ENCODE data around the gene BLNK.
"Not testable (repeated sequence)": the region's sequence is repeated elsewhere in the genome, so short reads cannot be mapped to it uniquely, and the experiment has no call there.

BLNK gene

DNA sequence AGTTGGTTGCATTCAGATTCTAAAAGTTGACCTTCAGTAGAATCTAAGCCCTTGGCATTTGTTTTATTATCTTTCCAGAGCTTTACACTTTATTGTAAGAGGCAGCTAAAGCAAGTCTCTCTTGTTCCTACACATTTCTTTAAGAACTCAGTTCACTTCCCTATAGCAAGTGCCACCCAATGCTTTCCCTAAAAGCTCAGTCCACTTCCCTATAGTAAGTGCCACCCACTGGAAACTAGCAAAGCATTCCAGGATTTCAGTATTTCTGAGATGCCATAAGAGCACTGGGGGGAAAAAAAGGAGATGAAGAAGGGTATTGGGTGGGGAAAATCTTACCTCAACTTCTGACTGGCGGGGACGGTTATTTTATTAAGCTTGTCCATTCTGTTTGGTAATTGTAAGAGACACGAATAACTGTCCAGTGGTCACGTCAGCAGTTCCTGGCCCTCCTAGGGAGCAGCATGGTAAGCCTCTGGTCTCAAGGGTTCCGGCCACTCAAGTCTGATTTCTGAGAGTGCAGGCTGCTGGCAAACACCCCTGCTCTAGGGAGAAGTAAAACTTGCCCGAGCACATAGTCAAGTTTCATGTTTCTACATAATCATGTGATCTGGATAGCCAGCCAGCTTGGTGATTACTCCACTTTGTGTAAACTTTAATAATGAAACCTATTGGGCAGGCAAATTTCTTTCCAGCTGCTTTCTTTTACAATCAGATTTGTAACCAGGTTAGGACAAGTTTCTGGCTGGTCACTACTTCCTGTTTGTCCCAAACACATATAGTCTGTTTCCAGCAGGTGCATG is at the start of gene BLNK:
Gene BLNK, minus strand, starts transcription at position 554 of the 800 bp plus-strand sequence. Its CDS starts 171 bp downstream, at position 383.
- DNase-seq, result no peak

- DNase-seq, result no peak
These were observed 48.5 kb upstream of the BLNK start for GRCh38 chr10:96319754-96320474.

DNA sequence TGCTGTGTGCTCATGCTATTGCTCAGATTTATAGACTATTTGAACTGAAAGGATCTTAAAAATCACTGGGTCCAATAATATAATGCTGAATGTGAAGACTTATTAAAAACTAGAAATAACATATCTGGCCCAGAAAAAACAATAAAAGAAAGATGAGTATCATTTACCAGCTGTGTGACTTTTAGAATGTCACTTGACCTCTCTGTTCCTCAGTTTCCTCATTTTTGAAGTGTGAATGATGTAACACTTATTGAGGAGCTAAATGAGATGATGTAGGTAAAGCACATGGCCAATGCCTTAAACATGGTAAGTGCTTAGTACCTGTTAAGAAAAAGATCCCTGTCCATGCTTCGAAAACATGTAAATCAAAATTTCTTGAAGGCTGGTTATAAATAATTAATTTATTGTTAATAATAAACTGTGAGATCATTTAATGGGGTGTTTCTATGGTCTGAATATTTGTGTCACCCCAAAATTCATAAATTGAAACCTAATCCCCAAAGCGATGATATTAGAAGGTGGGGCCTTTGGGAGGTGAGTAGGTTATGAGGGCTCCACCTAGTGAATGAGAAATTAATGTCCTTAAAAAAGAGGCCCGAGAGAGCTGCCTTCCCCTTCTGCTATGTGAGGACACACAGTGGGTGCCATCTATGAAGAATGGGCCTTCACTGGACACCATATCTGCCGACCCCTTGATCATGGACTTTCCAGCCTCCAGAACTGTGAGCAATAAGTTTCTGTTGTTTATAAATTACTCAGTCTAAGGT is 45.9 kb upstream of the BLNK start:
- DNase-seq, result no peak

GRCh38 chr10:96313344-96313743 is 42.0 kb upstream of the BLNK start:
- no peak for DNase-seq

DNA sequence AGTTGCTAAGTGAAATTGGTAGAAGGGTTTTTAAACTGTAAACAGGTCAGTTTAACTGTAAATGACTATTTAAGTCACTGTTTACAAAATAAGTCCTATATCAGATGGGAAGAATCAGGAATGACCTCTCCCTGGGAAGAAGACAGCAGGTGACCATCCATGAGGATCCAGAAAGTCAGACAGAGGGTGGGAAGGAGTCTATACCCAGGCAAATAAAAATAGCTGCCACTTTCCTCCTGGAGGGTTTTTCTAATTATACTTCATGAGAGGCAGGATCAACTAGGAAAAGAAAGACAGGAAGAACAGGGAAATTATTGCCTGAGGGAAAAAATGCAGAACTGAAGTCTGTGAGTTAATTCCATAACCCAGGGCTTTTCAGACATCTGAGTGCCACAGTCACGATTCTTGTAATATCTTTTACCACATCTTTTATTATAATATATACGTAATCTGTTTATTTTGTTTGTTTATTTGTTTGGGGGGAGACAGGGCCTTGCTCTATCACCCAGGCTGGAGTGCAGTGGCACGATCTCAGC is 39.9 kb upstream of the BLNK start:
- no peak for DNase-seq

GRCh38 chr10:96310321-96310669 is 38.9 kb upstream of the BLNK start:
- DNase-seq, result no peak

GRCh38 chr10:96309628-96310320 is 38.4 kb upstream of the BLNK start:
- no peak for DNase-seq

GRCh38 chr10:96308854-96309253 is 37.5 kb upstream of the BLNK start:
- DNase-seq, result not testable (repeated sequence)

GRCh38 chr10:96306516-96306915 is 35.1 kb upstream of the BLNK start:
- peak in 3 of 4 experiments; percentile 2 to 17 (median 9) for DNase-seq

DNA sequence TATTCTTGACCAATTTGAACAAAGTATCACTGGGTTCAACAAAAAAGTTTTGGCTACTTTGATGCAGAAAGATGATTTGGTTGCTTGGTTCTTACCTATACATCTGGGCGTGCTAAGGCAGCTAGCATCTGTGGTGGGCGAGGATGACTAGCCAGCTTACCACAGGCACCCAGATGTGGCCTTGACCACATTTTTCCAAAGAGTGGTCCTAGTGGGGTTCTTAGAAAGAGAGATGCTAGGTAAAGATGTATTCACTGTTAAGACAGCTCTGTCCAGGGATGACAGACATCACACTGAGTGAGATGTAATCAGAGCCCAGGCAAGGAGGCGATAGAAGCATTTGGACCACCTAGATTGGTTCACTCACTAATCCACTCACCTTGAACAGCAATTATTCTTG is 33.6 kb upstream of the BLNK start:
- DNase-seq, result no peak

- no peak for DNase-seq
These were observed 32.9 kb upstream of the BLNK start, which contains the start of gene DNTT for GRCh38 chr10:96304230-96304629. Gene DNTT, plus strand, starts transcription at chr10:96304434. Its CDS starts 64 bp downstream, at chr10:96304498.

- DNase-seq, result no peak
These were observed 30.2 kb upstream of the BLNK start for GRCh38 chr10:96301616-96302015.

DNA sequence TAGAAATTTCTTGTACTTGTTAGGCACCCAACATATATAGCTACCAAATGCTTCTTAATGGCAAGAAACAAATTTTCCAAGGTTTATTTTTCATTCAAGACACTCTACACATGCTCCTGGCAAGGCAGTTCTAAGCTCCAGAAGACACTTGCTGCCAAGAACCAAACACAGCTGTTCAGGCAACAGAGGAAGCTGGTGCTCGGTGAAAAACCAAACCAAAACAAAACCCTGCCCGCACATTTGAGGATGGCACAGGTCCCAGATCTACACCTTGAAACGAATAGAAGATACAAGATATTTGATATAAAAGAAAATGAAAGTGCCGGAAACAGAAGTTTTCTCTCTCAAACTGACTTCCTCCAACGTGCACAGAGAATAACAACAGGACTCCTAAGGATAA is 28.0 kb upstream of the BLNK start:
- peak in 2 of 4 experiments; percentile 1 to 9 for DNase-seq

DNA sequence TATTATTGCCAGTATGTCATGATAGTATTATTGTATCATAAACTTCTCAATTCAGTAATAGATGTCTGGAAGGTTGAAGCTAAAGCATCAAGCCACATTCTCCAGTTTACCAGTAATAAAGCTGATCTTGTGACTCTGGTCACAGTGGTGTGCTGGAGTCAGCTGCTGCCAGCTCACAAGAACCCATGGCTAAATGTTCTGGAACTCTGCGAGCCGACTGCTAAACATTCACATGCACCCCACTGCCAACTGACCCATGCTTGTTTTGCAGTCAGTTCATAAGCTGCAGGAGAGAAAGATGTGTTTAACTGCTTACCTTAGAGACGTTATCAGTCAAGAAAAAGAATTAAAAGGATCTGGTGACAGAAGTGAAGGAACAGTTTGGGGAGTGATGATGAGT is 27.0 kb upstream of the BLNK start:
- no peak for DNase-seq

- no peak for DNase-seq
These were observed 26.1 kb upstream of the BLNK start for GRCh38 chr10:96297486-96297885.

- DNase-seq, result no peak
These were observed 24.1 kb upstream of the BLNK start for GRCh38 chr10:96295475-96295874.

DNA sequence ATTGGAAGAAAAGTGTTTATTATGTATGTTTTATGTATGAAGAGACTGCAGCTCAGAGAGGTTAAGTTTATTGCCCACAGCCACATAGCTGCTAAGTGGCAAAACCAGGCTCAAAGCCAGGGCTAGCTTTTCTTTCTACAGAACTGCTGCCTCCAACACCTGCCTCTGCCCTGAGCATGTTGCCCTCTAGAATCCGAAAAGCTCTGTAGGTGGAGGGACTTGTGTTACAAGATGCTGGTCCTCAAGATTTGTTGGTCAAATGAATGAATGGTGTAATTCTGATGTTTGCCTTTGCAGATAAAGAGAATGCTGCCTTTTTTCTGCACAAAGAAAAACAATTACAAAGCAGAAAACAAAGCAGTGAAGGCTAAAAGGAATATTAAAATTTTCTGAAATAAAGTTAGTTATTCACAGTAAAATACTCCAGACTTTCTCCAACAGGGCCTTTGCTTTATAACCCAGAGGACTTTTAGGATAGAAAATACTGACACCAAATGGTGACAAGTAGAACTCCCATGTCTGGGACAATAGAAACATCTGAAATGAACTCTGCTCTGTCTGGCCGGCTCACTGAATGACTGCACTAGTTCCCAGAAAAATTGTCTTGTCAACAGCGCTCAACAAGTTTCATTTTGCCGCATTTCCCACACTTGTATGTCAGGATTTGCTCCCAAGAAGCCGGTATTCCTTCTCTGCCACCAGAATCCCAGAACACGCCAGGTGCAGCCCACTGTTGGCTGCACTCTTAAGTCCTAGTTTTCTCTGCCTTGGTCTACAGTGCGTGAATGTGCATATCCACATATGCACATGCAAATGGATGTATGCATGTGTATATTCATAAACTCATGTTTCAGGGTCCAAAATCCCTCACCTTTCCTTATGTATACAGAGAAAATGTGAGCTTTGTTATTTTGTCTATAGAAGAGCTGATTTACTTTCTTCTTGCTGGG is 21.9 kb upstream of the BLNK start:
- DNase-seq, result no peak

- no peak for DNase-seq
These were observed 19.2 kb upstream of the BLNK start for GRCh38 chr10:96290368-96291133.

DNA sequence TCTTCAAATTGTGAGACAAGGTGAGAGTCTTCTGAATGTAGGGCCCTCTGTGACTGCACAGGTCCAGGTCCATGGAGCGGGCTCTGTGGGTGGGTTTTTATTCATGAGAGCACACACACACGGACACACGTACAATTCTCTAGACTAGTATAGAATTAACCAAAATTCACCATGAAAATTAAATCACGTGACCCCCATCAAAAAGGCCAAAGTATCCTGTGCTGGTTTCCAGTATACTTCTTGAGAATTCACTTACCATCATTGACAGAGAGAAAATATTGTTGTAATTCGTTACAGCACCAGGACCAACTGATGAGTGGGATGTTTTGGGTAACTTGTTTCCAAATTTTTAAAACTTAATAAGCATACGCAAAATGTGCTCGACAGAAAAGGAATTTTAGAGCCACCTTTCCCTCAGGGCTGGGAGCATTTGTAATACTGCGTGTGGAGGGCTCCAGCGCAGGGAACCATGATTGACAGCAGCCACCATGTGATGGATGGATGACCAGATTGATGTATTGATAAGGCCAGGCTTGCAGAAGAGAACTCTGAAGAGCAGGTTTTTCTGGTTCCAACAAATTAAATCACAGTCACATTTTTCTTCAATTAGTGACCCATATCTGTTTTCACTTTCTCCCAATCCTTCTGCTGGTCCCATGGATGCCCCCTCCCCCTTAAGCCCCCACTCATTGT is 18.0 kb upstream of the BLNK start:
- DNase-seq, result no peak

- no peak for DNase-seq
These were observed 16.8 kb upstream of the BLNK start for GRCh38 chr10:96288151-96288621.

Data from activated naive CD4-positive, alpha-beta T cell (primary cell).